ENCODE measurements around the gene SHB. TPM values are rescaled to one million over a fixed set of nuclear protein-coding genes. Genes with fewer than 3 reads are reported as not detected.

Gene SHB
- total and polyA plus RNA-seq, 2 donors (not counting 3 experiments of a cell fraction or from before 2014, with no cell fraction given), result 13.4 to 24.9 TPM

GRCh38 chr9:37967761-37968080 is 101.3 kb downstream of the SHB start:
- dilution Hi-C loops (cut with MboI; ENCODE audit: extremely low pct_ligation_motif_present, low sequenced_read_pairs) (no loop called here), intact Hi-C loops (cut with micrococcal nuclease) (loop anchor here (2.0 to 5.0 kb wide), 3 partner anchors 41 to 100 kb away; partner anchors contain the start of gene SHB)
- Histone ChIP-seq H3K9ac (replicated peaks; ENCODE audit: extremely low read depth, insufficient read depth, low read length) (no peak overlapping the region), H3K9me1 (replicated peaks; ENCODE audit: control insufficient read depth, extremely low read depth, insufficient read depth, low read length) (no peaks in the 10 kb centered on the region), H3K79me2 (ENCODE audit: control insufficient read depth, insufficient read depth, low read length) (peaks cover 10% of the 10 kb centered on the region), H3K27me3 (ENCODE audit: control insufficient read depth in 2 of 2, insufficient read depth in 2 of 2, low read length in 2 of 2) (no peaks in the 10 kb centered on the region), H3K4me2 (ENCODE audit: insufficient read depth, low read length) (no peak overlapping the region), H3K4me3 (replicated peaks in 1 of 3; ENCODE audit: insufficient read depth in 1 of 3, low read depth in 1 of 3, low read length in 3 of 3) (no peak overlapping the region), H2AFZ (ENCODE audit: low read depth, low read length) (no peak overlapping the region), H3K36me3 (ENCODE audit: control insufficient read depth in 2 of 2, extremely low read depth in 1 of 2, insufficient read depth in 2 of 2, low read length in 2 of 2) (peaks cover 2% of the 10 kb centered on the region in 2 experiments), H3K27ac (ENCODE audit: insufficient read depth, low read depth, low read length) (no peak overlapping the region), H3K9me3 (replicated peaks; ENCODE audit: control insufficient read depth, insufficient read depth, low read length) (no peaks in the 10 kb centered on the region), H4K20me1 (replicated peaks; ENCODE audit: control insufficient read depth, extremely low read depth, insufficient read depth, low read length) (no peaks in the 10 kb centered on the region), H3K4me1 (ENCODE audit: control insufficient read depth, extremely low read depth, insufficient read depth, low read length) (peaks cover 54% of the 10 kb centered on the region)
- ChIA-PET CTCF (interaction anchor here (1.6 to 2.4 kb wide), 3 partner anchors 41 to 54 kb away, joined by 6 to 8 read pairs (median 7); no protein-coding TSS in a partner anchor), POLR2A (no interaction called here)
- FAIRE-seq (no peak), DNase-seq (ENCODE audit: low read depth, low spot score) (no peak)
- TF ChIP-seq EZH2 (IDR thresholded peaks at IDR 0.05; ENCODE audit: borderline replicate concordance, low read depth, low read length, severe bottlenecking) (no peak), POLR2AphosphoS5 (IDR thresholded peaks at IDR 0.05; ENCODE audit: insufficient read depth, low read depth, low read length) (no peak), CTCF (IDR thresholded peaks at IDR 0.05; ENCODE audit: extremely low read depth in 1 of 2, insufficient read depth in 1 of 2, low read depth in 1 of 2, low read length in 2 of 2) (no peak), GATA2 (IDR thresholded peaks at IDR 0.05; ENCODE audit: insufficient read depth, insufficient read length, low read depth, low read length) (no peak), FOS (IDR thresholded peaks at IDR 0.05; ENCODE audit: borderline replicate concordance, insufficient read depth, low read length) (no peak), MYC (IDR thresholded peaks at IDR 0.05; ENCODE audit: low read depth, low read length) (no peak), JUN (IDR thresholded peaks at IDR 0.05; ENCODE audit: borderline replicate concordance, insufficient read depth, insufficient read length, low read depth) (no peak), POLR2A (IDR thresholded peaks at IDR 0.05; ENCODE audit: low read depth, low read length) (no peak)
- TF ChIP-seq, protein P1, sequence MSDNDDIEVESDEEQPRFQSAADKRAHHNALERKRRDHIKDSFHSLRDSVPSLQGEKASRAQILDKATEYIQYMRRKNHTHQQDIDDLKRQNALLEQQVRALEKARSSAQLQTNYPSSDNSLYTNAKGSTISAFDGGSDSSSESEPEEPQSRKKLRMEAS (IDR thresholded peaks at IDR 0.05; ENCODE audit: insufficient read depth, insufficient read length), result no peak
- no TSS peak for BruUV-seq (replicated peaks)

All from endothelial cell of umbilical vein (primary cell).